ENCODE measurements around the gene PLAAT3. TPM values are rescaled to one million over a fixed set of nuclear protein-coding genes. Genes with fewer than 3 reads are reported as not detected.

Gene PLAAT3
- total and polyA plus RNA-seq, 4 donors = 13.4 to 90.1 (median 54.3) TPM

GRCh38 chr11:63663809-63664208 lies 49.6 kb upstream of the PLAAT3 start:
- TF ChIP-seq REST (IDR thresholded peaks at IDR 0.05) (no peak), FOXA1 (IDR thresholded peaks at IDR 0.05) (no peak), FOXA2 (IDR thresholded peaks at IDR 0.05) (no peak), RAD21 (IDR thresholded peaks at IDR 0.05) (no peak), ATF3 (IDR thresholded peaks at IDR 0.05) (no peak), SP1 (IDR thresholded peaks at IDR 0.05) (no peak), HNF4G (IDR thresholded peaks at IDR 0.05) (no peak), YY1 (IDR thresholded peaks at IDR 0.05) (no peak)
- Histone ChIP-seq H3K36me3 (ENCODE audit: control insufficient read depth in 4 of 4, insufficient read depth in 3 of 4, low read depth in 1 of 4, low read length in 3 of 4) (peaks cover 0 to 2% (median 0%) of the 10 kb centered on the region in 4 donors), H3K4me1 (ENCODE audit: control insufficient read depth in 4 of 4, insufficient read depth in 4 of 4, low read length in 3 of 4) (peaks cover 0 to 3% (median 0%) of the 10 kb centered on the region in 4 donors), H3K9ac (ENCODE audit: low read depth in 1 of 2, low read length in 2 of 2) (no peak overlapping the region), H3K27ac (ENCODE audit: low read depth in 1 of 2, low read length in 2 of 2) (no peak overlapping the region), H3K4me3 (ENCODE audit: low read depth in 1 of 3, low read length in 3 of 3) (no peak overlapping the region), H3K9me3 (ENCODE audit: control insufficient read depth in 4 of 4, low read length in 3 of 4) (no peaks in the 10 kb centered on the region), H3K27me3 (ENCODE audit: control insufficient read depth in 4 of 4, insufficient read depth in 4 of 4, low read length in 3 of 4) (no peaks in the 10 kb centered on the region)
- no peak for DNase-seq (ENCODE audit: low spot score)
- 0% methylated on average over 1 of the region's 1 CpG for WGBS

DNA sequence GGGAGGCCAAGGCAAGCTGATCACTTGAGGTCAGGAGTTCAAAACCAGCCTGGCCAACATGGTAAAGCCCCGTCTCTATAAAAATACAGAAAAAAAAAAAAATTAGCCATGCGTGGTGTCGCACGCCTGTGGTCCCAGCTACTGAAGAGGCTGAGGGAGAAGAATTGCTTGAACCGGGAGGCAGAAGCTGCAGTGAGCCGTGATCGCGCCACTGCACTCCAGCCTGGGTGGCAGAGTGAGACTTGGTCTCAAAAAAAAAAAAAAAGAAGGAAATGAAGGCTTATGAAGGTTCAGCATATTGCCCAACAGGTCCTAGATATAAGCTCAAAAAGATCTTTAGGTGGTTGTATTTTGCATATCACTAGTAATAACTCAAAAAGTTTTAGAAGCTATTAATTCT lies 46.7 kb upstream of the PLAAT3 start:
- H3K27ac ChIP-seq (ENCODE audit: low read depth in 1 of 2, low read length in 2 of 2) = no peak overlapping the region
- H3K36me3 ChIP-seq (ENCODE audit: control insufficient read depth in 4 of 4, insufficient read depth in 3 of 4, low read depth in 1 of 4, low read length in 3 of 4) = peaks cover 0 to 12% (median 3%) of the 10 kb centered on the region in 4 donors
- no peak overlapping the region for H3K4me3 ChIP-seq (ENCODE audit: low read depth in 1 of 3, low read length in 3 of 3)
- H3K4me1 ChIP-seq (ENCODE audit: control insufficient read depth in 4 of 4, insufficient read depth in 4 of 4, low read length in 3 of 4) = no peaks in the 10 kb centered on the region
- 96% methylated on average over 8 of the region's 8 CpGs for WGBS
- no peaks in the 10 kb centered on the region for H3K9me3 ChIP-seq (ENCODE audit: control insufficient read depth in 4 of 4, low read length in 3 of 4)
- no peaks in the 10 kb centered on the region for H3K27me3 ChIP-seq (ENCODE audit: control insufficient read depth in 4 of 4, insufficient read depth in 4 of 4, low read length in 3 of 4)
- TF ChIP-seq NR2F2 (IDR thresholded peaks at IDR 0.05) (no peak), FOXA1 (IDR thresholded peaks at IDR 0.05) (no peak), HNF4G (IDR thresholded peaks at IDR 0.05) (no peak), CTCF (IDR thresholded peaks at IDR 0.05; ENCODE audit: low read depth, low read length, missing input control) (no peak), HNF4A (conservative IDR thresholded peaks at IDR 0.05) (no peak), RXRA (IDR thresholded peaks at IDR 0.05) (no peak), JUND (IDR thresholded peaks at IDR 0.05) (no peak), SP1 (IDR thresholded peaks at IDR 0.05) (no peak), FOXA2 (IDR thresholded peaks at IDR 0.05) (no peak), EGR1 (IDR thresholded peaks at IDR 0.05; ENCODE audit: low read depth in 2 of 2) (no peak), ATF3 (IDR thresholded peaks at IDR 0.05) (no peak), GABPA (IDR thresholded peaks at IDR 0.05 in 1 of 2, conservative IDR thresholded peaks at IDR 0.05 in 1 of 2) (no peak)
- TF ChIP-seq, protein P1, sequence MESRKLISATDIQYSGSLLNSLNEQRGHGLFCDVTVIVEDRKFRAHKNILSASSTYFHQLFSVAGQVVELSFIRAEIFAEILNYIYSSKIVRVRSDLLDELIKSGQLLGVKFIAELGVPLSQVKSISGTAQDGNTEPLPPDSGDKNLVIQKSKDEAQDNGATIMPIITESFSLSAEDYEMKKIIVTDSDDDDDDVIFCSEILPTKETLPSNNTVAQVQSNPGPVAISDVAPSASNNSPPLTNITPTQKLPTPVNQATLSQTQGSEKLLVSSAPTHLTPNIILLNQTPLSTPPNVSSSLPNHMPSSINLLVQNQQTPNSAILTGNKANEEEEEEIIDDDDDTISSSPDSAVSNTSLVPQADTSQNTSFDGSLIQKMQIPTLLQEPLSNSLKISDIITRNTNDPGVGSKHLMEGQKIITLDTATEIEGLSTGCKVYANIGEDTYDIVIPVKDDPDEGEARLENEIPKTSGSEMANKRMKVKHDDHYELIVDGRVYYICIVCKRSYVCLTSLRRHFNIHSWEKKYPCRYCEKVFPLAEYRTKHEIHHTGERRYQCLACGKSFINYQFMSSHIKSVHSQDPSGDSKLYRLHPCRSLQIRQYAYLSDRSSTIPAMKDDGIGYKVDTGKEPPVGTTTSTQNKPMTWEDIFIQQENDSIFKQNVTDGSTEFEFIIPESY (IDR thresholded peaks at IDR 0.05) = no peak
- H3K9ac ChIP-seq (ENCODE audit: low read depth in 1 of 2, low read length in 2 of 2) = no peak overlapping the region
- no peak for DNase-seq (ENCODE audit: low spot score)

Data from liver (tissue), 9 donors.